ENCODE results near the gene CLASP1.
A peak's percentile ranks its signal among the peaks of the same experiment; 100 is the strongest.

CLASP1 gene

GRCh38 chr2:121534007-121534406 is 115.3 kb downstream of the CLASP1 start:
- DNase-seq, result no peak

GRCh38 chr2:121532894-121533293 is 116.4 kb downstream of the CLASP1 start:
- DNase-seq, result no peak

- DNase-seq, result no peak
Measured at GRCh38 chr2:121532347-121532766, 116.9 kb downstream of the CLASP1 start.

- DNase-seq, result peak; percentile 74
Measured at GRCh38 chr2:121530212-121530705, 119.0 kb downstream of the CLASP1 start.

- DNase-seq, result no peak
Measured at GRCh38 chr2:121529439-121530211, 119.6 kb downstream of the CLASP1 start.

- no peak for DNase-seq
Measured at GRCh38 chr2:121527009-121527682, 122.1 kb downstream of the CLASP1 start.

- DNase-seq, result no peak
Measured at GRCh38 chr2:121524685-121525425, 124.4 kb downstream of the CLASP1 start.

- no peak for DNase-seq
Measured at GRCh38 chr2:121521359-121521758, 127.9 kb downstream of the CLASP1 start.

GRCh38 chr2:121520641-121520994 is 128.6 kb downstream of the CLASP1 start:
- no peak for DNase-seq

GRCh38 chr2:121519732-121520640 is 129.3 kb downstream of the CLASP1 start:
- DNase-seq, result no peak

- no peak for DNase-seq
Measured at GRCh38 chr2:121519153-121519552, 130.1 kb downstream of the CLASP1 start.

GRCh38 chr2:121513597-121514333 is 135.5 kb downstream of the CLASP1 start:
- no peak for DNase-seq

- DNase-seq, result no peak
Measured at GRCh38 chr2:121510857-121511256, 138.4 kb downstream of the CLASP1 start.

- DNase-seq, result no peak
Measured at GRCh38 chr2:121506621-121507020, 142.6 kb downstream of the CLASP1 start.

- no peak for DNase-seq
Measured at GRCh38 chr2:121505986-121506586, 143.2 kb downstream of the CLASP1 start.

- no peak for DNase-seq
Measured at GRCh38 chr2:121505005-121505404, 144.3 kb downstream of the CLASP1 start.

GRCh38 chr2:121504316-121504715 is 144.9 kb downstream of the CLASP1 start:
- DNase-seq, result no peak

- DNase-seq, result no peak
Measured at GRCh38 chr2:121502781-121503180, 146.5 kb downstream of the CLASP1 start.

- no peak for DNase-seq
Measured at GRCh38 chr2:121502246-121502645, 147.0 kb downstream of the CLASP1 start.

- DNase-seq, result no peak
Measured at GRCh38 chr2:121501554-121501953, 147.7 kb downstream of the CLASP1 start.

GRCh38 chr2:121501031-121501430 is 148.2 kb downstream of the CLASP1 start:
- DNase-seq, result no peak
